Activated CD8-positive, alpha-beta memory T cell treated with anti-CD3 and anti-CD28 coated beads, Interleukin-2, amount 50 U/mL, for 48 hours (primary cell): ENCODE data around the gene FCF1.
"Not testable (repeated sequence)": the region's sequence is repeated elsewhere in the genome, so short reads cannot be mapped to it uniquely, and the experiment has no call there.

ENCODE experiments used
- DNase-seq: peaks from one replicate; pipeline ENCODE4 v3.0.0-alpha.2; 2020

Gene FCF1

DNA sequence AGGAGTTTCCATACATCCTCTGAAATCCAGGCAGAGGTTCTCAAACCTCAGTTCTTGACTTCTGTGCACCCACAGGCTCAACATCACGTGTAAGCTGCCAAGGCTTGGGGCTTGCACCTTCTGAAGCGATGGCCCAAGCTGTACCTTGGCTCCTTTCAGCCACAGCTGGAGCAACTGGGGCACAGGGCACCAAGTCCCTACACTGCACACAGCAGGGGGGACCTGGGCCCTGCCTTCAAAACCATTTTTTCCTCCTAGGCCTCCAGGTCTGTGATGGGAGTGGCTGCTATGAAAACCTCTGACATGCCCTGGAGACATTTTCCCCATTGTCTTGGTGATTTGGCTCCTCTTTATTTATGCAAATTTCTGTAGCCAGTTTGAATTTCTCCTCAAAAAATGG, 10.7 kb upstream of the FCF1 start:
- DNase-seq, result no peak

DNA sequence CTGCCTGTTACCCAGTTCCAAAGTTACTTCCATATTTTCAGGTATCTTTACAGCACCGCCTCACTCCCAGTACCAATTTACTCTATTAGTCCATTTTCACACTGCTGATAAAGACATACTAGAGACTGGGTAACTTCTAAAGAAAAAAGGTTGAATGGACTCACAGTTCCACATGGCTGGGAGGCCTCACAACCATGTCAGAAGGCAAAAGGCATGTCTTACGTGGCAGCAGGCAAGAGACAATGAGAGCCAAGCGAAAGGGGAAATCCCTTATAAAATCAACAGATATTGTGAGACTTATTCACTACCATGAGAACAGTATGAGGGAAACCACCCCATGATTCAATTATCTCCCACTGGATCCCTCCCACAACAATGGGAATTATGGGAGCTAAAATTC, 9.9 kb upstream of the FCF1 start:
- DNase-seq, result no peak

DNA sequence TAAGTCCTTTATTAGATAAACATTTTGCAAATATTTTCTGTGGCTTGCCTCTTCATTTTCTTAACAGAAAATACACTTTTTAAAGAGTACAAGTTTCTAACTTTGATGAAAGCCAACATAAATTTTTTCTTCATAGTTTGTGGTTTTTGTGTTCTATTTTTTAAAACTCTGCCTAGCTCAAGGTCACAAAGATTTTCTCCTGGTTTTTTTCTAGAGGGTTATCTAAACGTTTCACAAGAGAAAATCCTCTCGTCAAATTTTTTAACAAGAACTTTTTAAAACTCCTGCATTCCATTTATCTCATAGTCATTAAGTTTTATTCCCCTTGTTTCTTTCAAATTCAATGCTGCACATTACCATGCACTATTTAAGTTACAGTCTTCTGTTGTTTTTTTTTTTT, 8.3 kb upstream of the FCF1 start:
- DNase-seq, result no peak

DNA sequence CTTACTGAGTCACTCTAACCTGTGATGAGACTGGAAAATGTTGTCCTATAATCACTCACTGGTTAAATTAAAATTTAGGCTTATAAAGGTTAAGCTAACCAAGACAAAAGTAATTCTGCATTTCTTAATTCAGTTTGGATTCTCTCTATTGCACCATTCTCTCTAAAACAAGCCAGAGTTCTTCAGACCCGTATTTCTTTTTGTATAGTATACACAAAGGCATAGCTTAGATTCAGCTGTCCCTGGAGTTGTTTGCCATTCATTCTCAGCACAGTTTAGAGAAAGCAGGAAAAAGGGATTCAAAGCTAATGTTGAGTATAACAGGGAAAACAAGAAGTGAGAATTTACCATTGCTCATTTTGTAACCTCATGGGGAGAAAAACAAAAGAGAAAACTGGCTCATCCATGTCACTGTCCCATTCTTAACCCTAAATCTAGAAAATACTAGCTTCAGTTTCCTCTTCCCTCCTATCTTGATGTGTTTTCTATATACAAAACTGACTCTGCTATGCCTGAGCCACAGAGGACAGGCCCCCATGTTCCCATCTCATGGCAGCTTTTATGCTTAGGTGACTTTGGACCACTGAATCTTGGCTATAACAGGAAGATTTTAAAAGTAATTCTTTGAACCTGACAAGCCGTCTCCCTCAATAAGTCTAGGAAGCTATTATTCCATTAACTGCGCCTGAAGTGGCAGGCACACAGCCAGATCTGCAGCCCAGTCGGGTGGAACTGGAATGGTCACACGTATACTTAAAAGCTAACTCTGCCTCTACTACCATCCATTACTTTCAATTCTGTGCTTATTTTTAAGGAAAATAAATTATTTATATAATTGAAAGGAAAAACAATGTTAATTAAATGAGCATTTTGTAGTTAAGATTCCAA, 7.1 kb upstream of the FCF1 start:
- DNase-seq, result no peak

DNA sequence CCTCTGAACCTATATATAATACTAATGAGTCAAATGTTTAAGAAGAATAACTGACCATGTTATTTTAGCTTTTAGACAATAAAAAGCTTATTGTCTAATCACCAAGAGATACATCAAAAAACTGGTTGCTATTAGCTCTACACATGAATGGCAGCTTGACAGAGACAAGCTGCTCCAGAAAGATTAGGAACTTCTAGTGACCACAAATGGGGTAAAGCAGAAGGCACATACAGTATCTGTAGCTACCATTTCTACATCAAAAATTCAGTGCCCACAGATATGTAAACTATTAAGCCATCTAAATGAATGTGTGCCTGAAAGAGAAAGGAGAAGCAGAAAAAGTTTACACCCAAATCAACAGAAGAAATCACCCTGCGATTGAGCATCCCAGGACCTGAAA, 2.5 kb upstream of the FCF1 start:
- DNase-seq, result no peak

DNA sequence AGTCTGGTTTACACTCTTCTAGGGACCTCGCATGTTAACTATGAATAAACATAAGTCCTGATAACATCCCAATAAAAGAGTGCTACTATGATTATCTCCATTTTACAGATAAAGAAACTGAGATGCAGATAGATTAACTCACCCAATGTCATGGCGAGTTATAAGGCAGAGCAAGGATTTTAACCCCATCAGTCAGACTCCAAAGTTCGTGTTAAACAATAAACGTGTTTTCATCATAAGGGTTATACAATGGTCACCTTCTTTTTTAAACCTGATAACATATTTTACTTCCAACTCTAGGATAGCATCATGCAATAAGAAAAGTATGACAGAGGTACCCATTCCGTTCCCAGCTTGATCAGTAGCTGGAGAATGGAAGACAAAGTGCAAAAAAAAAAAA, 1.3 kb upstream of the FCF1 start:
- no peak for DNase-seq

DNA sequence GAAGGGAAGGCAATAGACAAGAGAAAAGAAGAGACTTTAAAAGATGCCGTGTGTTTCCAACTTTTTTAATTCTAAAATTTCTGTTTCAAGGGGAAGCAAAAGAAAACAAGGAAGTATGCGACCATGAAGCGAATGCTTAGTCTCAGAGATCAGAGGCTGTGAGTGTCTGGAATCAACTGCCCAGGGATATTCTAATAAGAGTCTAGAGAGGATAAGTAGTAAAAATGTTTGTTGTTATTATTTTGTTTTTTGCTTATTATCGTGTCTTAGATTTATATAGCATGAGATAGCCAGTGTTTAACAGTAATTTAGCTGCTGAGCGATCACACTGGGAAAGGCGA, 421 bp downstream of the FCF1 start:
- DNase-seq, result no peak

DNA sequence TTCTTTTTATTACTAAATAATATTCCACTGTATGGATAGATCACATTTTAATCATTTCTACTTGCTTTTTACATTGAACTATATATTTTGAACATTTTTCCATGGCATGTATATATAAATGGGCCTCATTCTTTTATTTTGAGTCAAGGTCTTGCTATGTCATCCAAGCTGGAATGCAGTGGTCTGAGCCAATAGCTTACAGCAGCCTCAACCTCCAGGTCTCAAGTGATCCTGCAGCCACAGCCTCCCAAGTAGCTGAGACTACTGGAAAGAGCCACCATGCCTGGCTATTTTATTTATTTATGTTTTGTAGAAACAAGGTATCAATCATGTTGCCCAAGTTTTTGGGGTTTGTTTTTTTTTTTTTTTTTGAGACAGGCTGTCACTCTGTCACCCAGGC, 7.6 kb downstream of the FCF1 start:
- DNase-seq, result no peak

DNA sequence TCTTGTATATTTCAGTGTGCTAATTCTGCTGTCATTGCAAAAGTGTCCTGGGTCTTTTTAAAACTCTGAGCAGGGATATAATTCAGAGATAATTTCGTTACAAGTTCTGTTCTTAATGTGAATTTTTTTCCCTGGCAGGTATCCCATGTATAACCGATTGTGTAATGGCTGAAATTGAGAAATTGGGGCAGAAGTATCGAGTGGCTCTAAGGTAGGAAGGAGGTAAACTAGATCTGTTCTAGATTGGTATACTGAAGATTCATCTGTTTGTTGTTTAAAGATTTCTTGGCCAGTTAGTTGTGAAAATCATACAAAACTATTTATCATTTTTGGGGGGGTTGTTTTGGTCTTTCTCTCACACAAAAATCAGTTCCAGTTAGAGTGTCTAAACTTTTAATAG, 10.2 kb downstream of the FCF1 start:
- DNase-seq, result no peak

DNA sequence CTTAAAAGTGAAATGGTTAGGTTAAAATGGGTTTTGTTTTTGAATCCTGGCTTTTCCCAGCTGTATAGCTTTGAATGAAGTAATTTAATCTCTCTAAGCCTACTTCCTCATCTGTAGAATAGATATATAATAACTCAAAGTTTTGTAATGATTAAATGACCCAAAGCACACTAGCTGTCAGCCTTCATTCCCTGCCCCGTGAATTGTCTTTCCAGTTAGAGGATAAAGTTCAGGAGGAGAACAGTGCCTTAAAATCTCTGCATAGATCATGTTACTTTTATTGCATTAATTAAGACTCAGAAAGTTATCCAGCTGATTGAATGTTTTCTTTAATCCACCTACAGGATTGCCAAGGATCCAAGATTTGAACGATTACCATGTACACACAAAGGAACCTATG, 19.4 kb downstream of the FCF1 start:
- no peak for DNase-seq

DNA sequence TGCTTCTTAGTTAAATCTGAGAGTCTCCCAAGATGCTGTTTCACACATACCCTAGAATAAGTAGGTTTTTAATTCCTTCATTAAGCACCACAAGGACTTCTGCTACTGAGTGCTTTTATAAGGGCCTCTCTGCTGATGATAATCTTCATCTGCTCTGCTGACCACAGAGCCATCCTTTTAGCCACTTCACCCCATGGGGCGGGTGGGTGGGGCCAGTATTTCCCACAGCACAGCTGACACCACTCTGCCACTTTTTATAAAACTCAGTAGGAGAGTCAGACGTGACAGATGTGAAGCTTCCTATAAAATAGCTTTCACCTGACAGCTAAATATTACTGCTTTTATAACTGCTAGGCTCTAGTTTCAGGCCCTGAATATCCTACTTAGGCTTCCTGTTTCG, 20.3 kb downstream of the FCF1 start:
- no peak for DNase-seq

DNA sequence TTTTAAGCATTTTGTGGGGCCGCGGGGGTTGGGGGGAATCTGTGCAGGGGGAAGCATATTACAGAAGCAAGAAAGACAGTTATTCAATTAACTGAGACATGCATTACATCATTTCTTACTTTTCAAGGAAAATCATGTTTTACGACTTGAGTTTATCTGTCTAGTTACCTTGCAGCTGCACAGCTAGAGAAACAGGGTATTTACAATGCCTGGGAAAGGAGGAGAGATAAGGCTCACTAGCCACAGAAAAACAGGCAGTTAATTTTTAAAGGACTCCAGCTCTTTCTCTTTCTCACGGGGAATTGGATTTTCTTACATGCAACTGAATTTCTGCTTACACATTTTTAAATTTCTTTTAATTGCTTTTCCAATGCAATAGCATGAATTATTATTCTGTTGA, 22.2 kb downstream of the FCF1 start:
- DNase-seq, result no peak

DNA sequence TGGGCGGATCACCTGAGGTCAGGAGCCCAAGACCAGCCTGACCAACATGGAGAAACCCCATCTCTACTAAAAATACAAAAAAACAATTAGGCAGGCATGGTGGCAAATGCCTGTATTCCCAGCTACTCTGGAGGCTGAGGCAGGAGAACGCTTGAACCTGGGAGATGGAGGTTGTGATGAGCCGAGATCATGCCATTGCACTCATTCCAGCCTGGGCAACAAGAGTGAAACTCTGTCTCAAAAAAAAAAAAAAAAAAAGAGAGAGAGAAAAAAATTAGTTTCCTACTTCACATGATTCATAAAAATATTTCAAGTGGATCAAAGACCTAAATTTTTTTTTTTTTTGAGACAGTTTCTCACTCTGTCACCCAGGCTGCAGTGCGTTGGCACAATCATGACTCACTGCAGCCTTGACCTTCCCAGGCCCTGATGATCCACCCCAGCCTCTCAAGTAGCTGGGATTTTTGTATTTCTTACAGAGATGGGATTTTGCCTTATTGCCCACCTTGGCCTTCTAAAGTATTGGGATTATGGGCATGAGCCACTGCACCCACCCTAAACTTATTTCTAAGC, 24.9 kb downstream of the FCF1 start:
- no peak for DNase-seq

DNA sequence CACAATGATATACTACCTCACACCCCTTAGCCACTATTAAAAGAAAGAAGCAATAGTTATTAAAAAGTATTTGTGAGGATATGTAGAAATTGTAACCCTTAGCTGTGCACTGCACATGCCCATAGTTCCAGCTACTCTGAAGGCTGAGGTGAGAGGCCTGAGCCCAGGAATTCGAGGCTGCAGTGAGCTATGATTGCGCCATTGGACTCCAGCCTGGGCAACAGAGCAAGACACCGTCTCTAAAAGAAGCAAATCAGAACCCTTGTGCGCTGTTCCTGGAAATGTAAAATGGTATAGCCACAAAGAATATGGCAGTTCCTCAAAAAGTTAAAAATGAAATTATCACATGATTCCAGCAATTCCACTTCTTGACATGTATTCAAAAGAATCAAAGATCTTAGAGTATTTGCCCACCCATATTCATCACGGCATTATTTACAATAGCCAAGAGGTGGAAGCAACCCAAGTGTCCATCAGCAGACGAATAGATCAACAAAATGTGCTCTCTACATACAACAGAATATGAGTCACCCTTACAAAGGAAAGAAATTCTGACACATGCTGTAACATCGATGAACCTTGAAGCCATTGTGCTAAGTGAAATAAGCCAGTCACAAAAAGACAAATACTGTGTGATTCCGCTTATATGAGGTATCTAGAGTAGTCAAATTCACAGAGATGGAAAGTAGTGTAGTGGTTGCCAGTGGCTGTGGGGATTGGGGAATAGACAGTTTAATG, 26.5 kb downstream of the FCF1 start:
- no peak for DNase-seq

DNA sequence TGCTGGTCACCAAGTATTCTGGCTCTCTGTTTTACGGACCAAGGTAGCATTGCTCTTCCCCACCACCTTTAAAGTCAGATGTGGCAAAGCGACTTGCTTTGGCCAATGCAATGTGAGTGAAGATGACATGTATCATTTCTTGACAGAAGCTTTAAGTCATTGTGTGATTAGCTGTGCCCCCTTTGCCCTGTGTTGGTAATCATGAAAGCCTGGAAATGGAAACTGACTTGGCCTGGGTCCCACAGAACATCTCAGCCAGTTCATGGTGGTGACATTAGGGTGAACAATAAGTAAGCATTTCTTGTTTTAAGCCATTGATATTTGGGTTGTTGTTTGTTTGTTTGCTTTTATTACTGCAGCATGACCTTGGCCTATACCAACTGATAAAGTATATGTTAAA, 34.3 kb downstream of the FCF1 start:
- DNase-seq, result no peak

DNA sequence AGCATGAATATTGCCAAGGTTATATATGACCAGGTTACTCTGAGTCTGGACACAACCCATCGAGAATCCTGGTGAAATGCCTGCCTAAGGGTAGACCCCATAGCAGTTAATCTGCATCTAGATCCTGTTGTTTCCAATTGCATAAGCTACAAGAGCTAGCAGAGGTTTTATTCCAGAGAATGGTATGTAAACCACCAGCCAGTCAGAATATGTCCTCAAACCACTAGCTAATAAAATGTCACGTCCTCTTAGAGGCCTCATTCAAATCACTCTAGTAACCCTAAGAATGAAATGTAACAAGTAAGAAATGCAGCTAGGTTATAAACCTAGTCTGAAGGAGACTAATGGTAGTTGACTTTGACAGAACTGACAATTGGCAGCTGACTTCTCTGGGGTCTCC, 41.2 kb downstream of the FCF1 start:
- no peak for DNase-seq

DNA sequence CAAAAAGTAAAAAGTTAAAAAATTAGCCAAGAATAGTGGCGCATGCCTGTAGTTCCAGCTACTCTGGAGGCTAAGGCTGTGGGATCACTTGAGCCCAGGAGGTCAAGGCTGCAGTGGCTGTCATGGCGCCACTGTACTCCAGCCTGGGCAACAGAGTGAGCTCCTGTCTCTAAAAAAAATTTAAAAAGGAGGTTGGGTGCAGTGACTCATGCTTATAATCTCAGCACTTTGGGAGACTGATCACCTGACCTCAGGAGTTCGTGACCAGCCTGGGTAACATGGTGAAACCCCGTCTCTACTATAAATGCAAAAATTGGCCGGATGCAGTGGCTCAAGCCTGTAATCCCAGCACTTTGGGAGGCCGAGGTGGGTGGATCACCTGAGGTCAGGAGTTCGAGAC, 42.0 kb downstream of the FCF1 start:
- no peak for DNase-seq

DNA sequence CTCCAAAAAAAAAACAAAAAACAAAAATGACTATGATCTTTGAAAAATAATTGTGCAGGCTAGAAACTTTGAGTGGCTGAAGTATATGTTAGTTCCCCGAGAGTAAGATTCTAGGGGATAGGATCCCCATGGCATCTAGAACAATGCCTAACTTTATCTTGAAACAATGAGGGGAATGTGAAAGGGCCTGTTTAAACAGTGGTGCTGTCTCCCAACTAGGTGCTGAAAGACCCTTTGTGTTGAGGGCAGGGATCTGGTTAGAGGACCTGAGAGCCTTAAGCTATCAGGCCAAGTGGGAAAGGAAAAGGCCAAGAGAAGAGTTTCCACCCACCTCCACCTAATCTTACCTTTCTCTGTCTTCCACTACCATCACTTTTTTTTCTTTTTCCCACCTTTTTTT, 43.4 kb downstream of the FCF1 start:
- DNase-seq, result no peak

DNA sequence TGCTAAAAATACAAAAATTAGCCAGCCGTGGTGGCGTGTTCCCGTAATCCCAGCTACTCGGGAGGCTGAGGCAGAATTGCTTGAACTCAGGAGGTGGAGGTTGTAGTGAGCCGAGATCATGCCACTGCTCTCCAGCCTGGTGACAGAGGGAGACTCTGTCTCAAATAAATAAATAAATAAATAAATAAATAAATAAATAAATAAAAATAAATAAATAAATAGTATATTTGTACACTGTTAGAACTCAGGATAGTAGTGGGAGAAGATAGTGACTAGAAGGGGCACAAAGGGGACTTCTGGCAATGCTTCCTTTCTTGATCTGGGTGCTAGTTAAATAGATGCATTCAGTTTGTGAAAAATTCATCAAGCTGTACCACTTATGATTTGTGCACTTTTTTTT, 45.6 kb downstream of the FCF1 start:
- DNase-seq, result not testable (repeated sequence)

DNA sequence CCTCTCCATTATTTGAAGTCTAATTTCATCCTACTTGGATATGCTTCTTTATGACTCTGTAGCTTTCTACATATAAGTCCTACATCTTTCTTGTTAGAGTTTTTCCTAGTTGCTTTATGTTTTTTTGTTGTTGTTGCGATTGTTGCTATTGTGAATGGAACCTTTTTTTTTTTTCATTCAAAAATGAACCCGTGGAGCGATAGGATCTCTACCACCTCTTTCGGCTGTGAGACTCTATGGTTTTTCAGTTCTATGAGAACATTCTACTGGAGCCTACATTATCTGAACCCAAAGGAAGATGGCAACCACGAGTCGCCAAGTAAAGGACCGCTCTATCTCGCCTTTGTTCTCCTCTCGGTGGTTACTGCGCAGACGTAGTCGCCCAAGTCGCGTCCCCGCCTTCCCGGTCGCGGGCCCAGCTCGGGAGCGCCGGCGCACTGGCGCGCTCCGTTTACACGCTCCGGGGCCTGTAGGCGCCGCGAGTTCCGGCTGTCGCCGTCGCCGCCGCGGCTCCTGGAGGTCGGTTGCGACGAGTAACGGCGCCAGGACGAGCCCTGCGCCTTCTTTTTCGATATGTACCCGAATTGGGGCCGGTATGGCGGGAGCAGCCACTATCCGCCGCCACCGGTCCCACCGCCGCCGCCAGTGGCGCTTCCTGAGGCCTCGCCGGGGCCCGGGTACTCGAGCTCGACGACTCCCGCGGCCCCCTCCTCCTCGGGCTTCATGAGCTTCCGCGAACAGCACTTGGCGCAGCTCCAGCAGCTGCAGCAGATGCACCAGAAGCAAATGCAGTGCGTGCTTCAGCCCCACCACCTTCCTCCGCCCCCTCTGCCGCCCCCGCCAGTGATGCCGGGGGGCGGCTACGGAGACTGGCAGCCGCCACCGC, 50.2 kb downstream of the FCF1 start, which contains the start of gene YLPM1:
Gene YLPM1 (plus strand): TSS at position 400 of the 886 bp plus-strand sequence. CDS start 174 bp downstream, at position 574.
- DNase-seq, result peak; percentile 93

DNA sequence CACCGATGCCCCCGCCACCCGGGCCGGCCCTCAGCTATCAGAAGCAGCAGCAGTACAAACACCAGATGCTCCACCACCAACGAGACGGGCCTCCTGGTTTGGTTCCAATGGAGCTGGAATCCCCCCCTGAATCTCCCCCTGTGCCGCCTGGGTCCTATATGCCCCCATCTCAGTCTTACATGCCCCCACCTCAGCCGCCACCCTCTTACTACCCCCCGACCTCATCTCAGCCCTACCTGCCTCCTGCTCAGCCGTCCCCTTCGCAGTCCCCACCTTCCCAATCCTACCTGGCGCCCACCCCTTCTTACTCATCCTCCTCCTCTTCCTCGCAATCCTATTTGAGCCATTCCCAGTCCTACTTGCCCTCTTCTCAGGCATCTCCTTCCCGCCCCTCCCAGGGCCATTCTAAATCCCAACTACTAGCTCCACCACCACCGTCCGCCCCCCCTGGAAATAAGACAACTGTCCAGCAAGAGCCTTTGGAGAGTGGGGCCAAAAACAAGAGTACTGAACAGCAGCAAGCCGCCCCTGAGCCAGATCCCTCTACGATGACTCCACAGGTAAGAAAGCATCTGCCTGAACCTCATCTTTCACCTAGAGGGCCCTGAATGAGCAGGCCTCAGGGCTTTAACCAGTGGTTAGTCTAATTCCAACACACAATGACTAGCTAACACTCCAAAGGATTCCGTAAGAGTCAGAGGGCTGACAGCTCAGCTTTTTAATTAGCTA, 51.0 kb downstream of the FCF1 start:
- DNase-seq, result peak; percentile 56

DNA sequence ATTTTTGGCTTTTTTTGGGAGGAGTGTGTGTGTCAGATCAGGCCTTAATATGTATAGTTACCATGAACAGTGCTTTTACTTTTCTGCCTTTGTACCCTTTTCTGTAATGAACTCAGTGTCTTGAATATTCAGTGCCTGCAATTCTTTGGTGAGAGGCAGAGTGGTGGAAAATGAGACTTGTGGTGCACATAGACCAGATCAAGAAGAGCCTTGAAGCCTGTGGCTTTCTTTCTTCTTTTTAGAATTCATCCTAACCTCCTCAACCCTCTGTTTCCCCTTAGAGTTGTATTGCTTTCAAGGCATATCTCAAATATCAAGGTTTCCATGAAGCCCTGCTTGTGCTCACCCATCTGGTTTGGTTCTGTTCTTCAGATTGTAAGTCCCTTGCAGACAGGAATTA, 52.8 kb downstream of the FCF1 start:
- DNase-seq, result no peak
